GM11168 (cell line): Measurements from ENCODE around the gene ACAP2.
"Not testable (repeated sequence)": the region's sequence is repeated elsewhere in the genome, so short reads cannot be mapped to it uniquely, and the experiment has no call there.

ENCODE experiments used
- in situ Hi-C: fragments of 300-500 bp; cut with MboI; formaldehyde crosslinking; loops from one replicate; pipeline ENCODE4 v1.12.0; 2022; ENCODE audit warnings: low sequenced_read_pairs; ENCODE audit not compliant: unreplicated experiment

ACAP2 gene

GRCh38 chr3:195306369-195306768 is 136.5 kb downstream of the ACAP2 start:
- in situ Hi-C loops, result no loop called here

GRCh38 chr3:195302431-195302830 is 140.4 kb downstream of the ACAP2 start:
- in situ Hi-C loops, result no loop called here

- in situ Hi-C loops, result no loop called here
Measured at GRCh38 chr3:195297446-195297845, 145.4 kb downstream of the ACAP2 start.

GRCh38 chr3:195296662-195297061 is 146.2 kb downstream of the ACAP2 start:
- in situ Hi-C loops, result no loop called here

- in situ Hi-C loops, result no loop called here
Measured at GRCh38 chr3:195291121-195291520, 151.7 kb downstream of the ACAP2 start.

GRCh38 chr3:195290643-195291042 is 152.2 kb downstream of the ACAP2 start:
- in situ Hi-C loops, result not testable (repeated sequence)

- in situ Hi-C loops, result no loop called here
Measured at GRCh38 chr3:195286115-195286872, 156.5 kb downstream of the ACAP2 start.

- in situ Hi-C loops, result no loop called here
Measured at GRCh38 chr3:195285372-195285771, 157.4 kb downstream of the ACAP2 start.

GRCh38 chr3:195284842-195285241 is 158.0 kb downstream of the ACAP2 start:
- in situ Hi-C loops, result no loop called here

GRCh38 chr3:195282961-195283360 is 159.9 kb downstream of the ACAP2 start:
- in situ Hi-C loops, result no loop called here

- in situ Hi-C loops, result loop anchor here (5.0 kb wide), 1 partner anchor 248 kb away; no protein-coding TSS in a partner anchor
Measured at GRCh38 chr3:195274259-195274966, 168.4 kb downstream of the ACAP2 start.

GRCh38 chr3:195271410-195272243 is 171.2 kb downstream of the ACAP2 start:
- in situ Hi-C loops, result loop anchor here (5.0 kb wide), 1 partner anchor 251 kb away; no protein-coding TSS in a partner anchor

GRCh38 chr3:195270817-195271409 is 171.9 kb downstream of the ACAP2 start, which contains the start of gene XXYLT1:
Gene XXYLT1 (minus strand): TSS chr3:195271159. CDS start chr3:195271058, 101 bp downstream.
- in situ Hi-C loops, result loop anchor here (5.0 kb wide), 1 partner anchor 251 kb away; no protein-coding TSS in a partner anchor

- in situ Hi-C loops, result loop anchor here (5.0 kb wide), 1 partner anchor 252 kb away; no protein-coding TSS in a partner anchor
Measured at GRCh38 chr3:195270079-195270816, 172.6 kb downstream of the ACAP2 start.

- in situ Hi-C loops, result loop anchor here (5.0 kb wide), 1 partner anchor 253 kb away; no protein-coding TSS in a partner anchor
Measured at GRCh38 chr3:195269375-195270078, 173.3 kb downstream of the ACAP2 start.

- in situ Hi-C loops, result no loop called here
Measured at GRCh38 chr3:195268576-195269309, 174.1 kb downstream of the ACAP2 start.

- in situ Hi-C loops, result no loop called here
Measured at GRCh38 chr3:195267096-195267495, 175.7 kb downstream of the ACAP2 start.

- in situ Hi-C loops, result no loop called here
Measured at GRCh38 chr3:195266428-195266827, 176.4 kb downstream of the ACAP2 start.
